HG03354 (cell line): Measurements from ENCODE around the gene ADCK1.
"Not testable (repeated sequence)": the region's sequence is repeated elsewhere in the genome, so short reads cannot be mapped to it uniquely, and the experiment has no call there.

Experiments
- ATAC-seq: cut with Tn5 transposase; IDR thresholded peaks from one replicate; pipeline ENCODE4 v1.9.1; 2021; ENCODE audit warnings: mild to moderate bottlenecking; ENCODE audit not compliant: unreplicated experiment, poor library complexity, severe bottlenecking

Gene ADCK1

DNA sequence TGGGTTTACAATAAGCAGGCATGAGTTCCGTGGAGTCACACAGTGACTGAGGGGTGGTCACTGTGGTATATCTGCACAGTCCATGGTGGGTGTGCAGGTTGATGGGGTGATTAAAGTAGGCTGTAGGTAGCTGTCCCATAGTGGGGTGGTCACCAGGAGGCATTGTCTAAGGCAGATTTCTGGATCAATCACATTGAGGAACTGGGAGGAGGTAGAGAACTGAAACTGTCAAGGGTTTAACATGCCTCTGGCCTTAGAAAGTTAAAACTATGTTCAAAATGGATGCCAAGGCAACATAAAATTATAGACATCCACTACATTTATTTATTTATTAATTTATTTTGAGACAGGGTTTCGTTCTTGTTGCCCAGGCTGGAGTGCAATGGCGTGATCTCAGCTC is 8.3 kb downstream of the ADCK1 start:
- no peak for ATAC-seq

- ATAC-seq = no peak
These were observed 9.1 kb downstream of the ADCK1 start for GRCh38 chr14:77809011-77809410.

DNA sequence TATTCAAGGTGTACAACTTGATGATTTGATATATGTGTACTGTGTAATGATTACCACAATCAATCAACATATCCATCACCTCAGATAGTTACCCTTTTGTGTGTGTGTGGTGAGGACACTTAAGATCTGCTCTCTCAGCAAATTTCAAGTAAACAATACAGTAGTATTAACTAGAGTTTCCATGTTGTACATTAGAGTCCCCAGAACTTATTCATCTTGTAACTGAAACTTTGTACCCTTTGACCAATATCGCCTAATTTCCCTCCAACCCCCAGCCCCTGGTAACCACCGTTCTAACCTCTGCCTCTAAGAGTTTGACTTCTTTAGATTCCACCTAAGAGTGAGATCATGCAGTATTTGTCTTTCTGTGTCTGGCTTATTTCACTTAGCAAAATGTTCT is 12.1 kb downstream of the ADCK1 start:
- ATAC-seq = peak; percentile 72

DNA sequence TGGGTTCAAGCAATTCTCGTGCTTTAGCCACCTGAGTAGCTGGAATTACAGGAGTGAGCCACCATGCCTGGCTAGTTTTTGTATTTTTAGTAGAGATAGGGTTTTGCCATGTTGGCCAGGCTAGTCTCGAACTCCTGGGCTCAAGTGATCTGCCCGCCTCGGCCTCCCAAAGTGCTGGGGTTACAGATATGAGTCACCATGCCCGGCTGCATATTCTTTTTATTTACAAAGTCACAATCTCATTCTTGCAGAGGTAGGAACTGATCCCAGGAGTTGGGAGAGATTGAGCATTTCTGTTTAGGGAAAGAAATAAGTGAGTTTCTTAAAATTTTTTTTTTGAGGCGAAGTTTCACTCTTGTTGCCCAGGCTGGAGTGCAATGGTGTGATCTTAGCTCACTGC is 12.8 kb downstream of the ADCK1 start:
- ATAC-seq = not testable (repeated sequence)

DNA sequence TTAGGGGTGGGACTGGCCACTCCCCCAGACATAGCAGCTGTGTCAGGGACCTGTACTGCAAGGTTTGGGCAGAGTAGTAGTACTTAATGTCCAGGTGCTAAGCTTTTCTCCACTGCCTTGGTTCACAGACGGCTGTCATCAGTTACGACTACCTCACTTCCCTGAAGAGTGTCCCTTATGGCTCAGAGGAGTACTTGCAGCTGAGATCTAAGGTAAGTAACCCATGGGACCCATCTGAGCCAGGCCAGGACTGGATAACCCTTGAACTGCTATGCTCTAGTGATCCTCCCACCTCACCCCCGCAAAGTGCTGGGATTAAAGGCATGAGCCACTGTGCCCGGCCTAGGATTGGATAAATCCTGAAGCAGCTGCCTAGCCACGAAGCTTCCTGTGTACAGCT is 22.4 kb downstream of the ADCK1 start:
- no peak for ATAC-seq

DNA sequence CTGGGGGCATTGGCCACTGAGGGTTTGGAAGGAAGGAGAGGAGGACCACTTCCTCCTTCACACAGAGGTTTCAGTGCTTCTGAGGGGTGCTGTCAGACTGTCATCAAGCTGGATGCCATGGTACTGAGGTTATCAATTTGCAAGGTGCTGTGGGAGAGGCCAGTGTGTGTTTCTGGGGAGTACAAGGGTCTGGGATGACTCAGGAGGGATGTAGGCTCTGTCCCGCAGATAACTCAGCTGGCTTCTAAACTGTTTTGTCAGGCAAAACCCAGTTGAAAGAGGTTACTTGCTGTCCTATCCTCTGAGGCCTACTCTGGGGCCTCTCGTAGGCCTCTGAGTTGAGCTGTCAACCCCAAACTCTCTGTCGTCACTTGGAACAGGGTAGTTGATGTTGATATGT is 22.8 kb downstream of the ADCK1 start:
- no peak for ATAC-seq

GRCh38 chr14:77823378-77823777 is 23.5 kb downstream of the ADCK1 start:
- no peak for ATAC-seq

GRCh38 chr14:77825895-77826519 is 26.1 kb downstream of the ADCK1 start:
- no peak for ATAC-seq

GRCh38 chr14:77830692-77831091 is 30.8 kb downstream of the ADCK1 start:
- ATAC-seq = no peak

- no peak for ATAC-seq
These were observed 32.4 kb downstream of the ADCK1 start for GRCh38 chr14:77832297-77832696.

- no peak for ATAC-seq
These were observed 38.0 kb downstream of the ADCK1 start for GRCh38 chr14:77837926-77838325.

- no peak for ATAC-seq
These were observed 39.1 kb downstream of the ADCK1 start for GRCh38 chr14:77838831-77839511.

GRCh38 chr14:77843195-77843594 is 43.3 kb downstream of the ADCK1 start:
- no peak for ATAC-seq

DNA sequence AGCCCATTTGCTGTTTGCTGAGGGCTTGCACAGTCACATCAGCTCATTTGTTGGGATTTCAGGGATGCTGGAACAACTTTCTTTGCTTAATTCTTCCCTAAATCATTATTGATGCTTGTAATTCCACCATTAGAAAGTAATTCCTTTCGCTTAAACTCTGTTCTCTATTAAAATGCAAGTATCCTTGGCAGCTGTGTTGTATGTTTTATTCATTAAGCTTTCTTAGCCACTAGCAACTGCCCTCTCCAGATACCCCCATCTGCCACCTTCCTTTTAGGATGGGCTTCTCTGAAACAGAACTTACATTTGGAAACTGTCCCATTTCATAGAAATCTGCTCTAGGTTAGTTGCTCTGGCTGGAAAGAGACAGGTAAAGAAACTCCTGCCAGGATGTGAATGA is 43.7 kb downstream of the ADCK1 start:
- ATAC-seq = no peak

DNA sequence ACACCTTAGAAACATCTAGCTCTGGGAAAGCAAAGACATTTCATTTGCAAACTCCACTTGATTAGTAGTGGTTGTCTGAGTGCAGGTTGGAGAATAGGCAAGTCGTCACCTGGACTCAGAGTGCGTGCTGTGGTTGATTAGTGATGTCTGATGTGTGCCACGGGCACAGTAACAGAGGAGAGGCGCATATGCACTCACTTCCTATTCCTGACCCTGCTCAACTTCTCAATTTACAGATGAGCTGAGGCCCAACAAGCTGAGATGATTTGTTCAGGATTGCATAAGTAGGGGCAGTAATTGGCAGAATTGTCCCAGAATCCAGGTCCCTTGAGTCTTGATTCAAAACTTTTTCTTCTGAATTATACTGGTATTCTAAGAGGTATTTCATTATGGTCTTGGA is 44.9 kb downstream of the ADCK1 start:
- no peak for ATAC-seq

GRCh38 chr14:77848031-77848430 is 48.1 kb downstream of the ADCK1 start:
- no peak for ATAC-seq

DNA sequence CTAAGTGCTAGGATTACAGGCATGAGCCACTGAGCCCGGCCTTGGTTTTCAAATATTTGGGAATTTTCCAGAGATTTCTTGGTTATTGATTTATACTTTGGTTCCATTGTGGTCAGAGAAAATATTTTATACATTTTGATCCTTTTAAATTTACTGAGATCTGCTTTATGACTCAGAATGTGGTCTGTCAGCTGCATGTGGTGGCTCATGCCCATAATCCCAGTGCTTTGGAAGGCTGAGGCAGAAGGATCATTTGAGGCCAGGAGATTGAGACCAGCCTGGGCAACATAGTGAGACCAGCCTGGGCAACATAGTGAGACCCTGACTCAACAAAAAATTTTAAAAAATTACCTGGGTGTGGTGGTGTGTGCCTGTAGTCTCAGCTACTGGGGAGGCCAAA is 49.8 kb downstream of the ADCK1 start:
- no peak for ATAC-seq

GRCh38 chr14:77853919-77854318 is 54.0 kb downstream of the ADCK1 start:
- no peak for ATAC-seq

DNA sequence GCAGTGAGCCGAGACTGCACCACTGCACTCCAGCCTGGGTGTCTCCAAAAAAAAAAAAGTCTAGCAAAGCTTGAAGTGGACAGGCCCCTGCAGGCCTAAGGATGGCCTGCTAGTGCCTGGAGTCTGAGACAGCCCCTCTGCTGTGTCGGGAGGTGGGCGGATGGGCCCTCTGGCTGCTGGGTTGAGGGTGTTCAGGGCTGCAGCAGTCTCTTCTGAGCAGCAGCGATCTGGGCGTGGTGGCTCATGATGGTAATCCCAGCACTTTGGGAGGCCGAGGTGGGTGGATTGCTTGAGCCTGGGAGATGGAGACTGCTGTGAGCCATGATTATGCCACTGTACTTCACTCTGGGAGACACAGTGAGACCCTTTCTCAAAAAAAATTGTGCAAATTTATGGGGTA is 57.0 kb downstream of the ADCK1 start:
- no peak for ATAC-seq

DNA sequence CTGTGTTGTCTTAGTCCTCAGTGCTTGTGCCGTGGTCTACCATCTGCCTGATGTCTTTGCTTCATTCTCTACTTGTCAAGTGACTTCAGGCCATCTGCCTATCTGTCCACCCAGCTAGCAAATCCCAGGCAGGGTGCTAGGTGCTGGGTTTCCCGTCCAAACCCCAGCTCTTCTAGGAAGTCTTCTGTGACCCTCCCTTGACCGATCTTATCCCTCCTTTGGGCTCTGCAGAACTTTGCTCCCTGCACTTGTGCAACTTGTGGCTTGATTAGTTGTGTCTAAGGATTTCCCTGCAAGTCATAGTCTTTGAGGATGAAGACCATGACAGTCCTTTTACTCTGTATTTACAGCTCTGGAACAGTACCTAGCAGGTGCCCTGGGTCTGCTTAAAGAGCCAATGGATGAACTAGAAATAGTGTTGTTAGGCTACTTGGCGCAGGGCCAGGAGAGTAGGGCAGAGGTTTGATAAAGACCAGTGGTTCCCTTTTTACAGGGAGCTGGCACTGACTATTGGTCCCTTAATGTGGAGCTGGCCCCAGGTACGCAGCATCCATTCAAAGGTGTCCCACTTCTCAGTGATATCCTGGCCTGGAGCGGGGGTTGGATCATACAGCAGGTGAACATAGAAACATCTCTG is 60.1 kb downstream of the ADCK1 start:
- no peak for ATAC-seq

DNA sequence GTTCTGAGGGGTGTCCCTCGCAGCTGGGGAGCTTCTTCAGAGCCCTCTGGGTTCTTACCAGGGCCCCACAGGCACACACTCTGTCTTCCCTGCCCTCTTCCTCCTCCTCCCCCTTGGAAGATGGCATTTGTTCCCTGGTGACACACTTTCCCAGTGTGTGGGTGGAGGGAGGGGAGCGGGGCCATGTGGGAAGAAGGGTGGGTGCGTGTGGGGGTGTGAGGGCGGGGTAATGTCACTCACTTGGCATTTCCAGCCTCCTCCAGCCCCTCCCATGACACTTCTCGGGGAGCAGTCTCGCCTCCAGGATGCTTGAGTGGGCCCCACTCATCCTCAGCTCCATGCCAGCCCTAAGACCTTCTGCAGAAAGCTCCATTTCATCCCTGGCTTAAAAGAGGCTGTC is 61.3 kb downstream of the ADCK1 start:
- ATAC-seq = no peak
